Ovary (tissue), 3 donors: ENCODE data around the gene ADAMTS14.

Experiments used
- CTCF ChIP-seq, 3 donors: fragments of 450-650 bp in 2 of 3; fragments of 200-600 bp in 1 of 3; IDR thresholded peaks; one replicate each; pipeline versions ENCODE4 v1.5.1 to v1.8.0; 2016 to 2022; ENCODE audit warnings: antibody characterized with exemption in 3 of 3, mild to moderate bottlenecking in 1 of 3
- EP300 ChIP-seq: sonication (generic); formaldehyde crosslinking; IDR thresholded peaks from one replicate; pipeline ENCODE4 v1.6.1; 2017; ENCODE audit warnings: antibody characterized with exemption
- POLR2A ChIP-seq: fragments of 450-650 bp; IDR thresholded peaks from one replicate; pipeline ENCODE4 v1.6.1; 2017; ENCODE audit warnings: antibody characterized with exemption, mild to moderate bottlenecking, moderate library complexity
- donor health status: DM: no; HTN: no; CAD: no.

- TF ChIP-seq CTCF (IDR thresholded peaks at IDR 0.05) (no peak), POLR2A (no peak), EP300 (no peak)
Observed at GRCh38 chr10:70742537-70743429, 70.5 kb downstream of the ADAMTS14 start.
